Measurements from ENCODE around the gene RNF207. TPM values are rescaled to one million over a fixed set of nuclear protein-coding genes. Genes with fewer than 3 reads are reported as not detected.

The RNF207 gene
- total RNA-seq, 1 experiment from 2014 or later = 6.4 TPM

DNA sequence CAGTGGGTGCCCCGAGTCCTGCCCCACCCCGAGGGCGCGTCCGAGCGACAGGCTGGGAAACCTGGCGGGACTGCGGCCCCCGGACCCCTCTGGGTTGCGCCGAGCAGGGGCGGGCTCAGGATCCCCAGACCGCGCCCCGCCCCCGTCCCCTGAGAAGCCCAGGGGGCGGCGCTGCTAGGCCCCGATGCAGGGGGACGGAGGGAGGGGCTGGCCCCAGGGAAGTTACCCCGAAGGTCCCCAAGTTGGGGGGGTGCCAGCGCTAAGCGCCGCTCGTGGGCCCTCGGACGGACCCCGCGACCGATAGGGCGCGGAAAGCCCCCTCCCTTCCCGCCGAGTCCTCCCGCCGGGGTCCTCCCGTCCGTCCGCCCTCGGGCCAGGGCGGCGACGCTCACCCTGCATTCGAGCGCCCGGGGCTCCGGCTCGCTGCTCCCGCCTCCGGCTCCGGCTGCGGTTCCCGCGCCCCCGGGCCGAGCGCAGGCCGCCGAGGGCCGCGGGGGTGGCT, 54.6 kb downstream of the RNF207 start:
- intact Hi-C loops (cut with micrococcal nuclease; ENCODE audit: unreplicated experiment) = loop anchor here (5.0 kb wide), 1 partner anchor 82 kb away; no protein-coding TSS in a partner anchor
- POLR2A ChIA-PET (ENCODE audit: low non-redundant PET) = no interaction called here
- H3K36me3 ChIP-seq (ENCODE audit: insufficient read depth, low read length, poor library complexity, severe bottlenecking) = no peaks in the 10 kb centered on the region
- CTCF ChIA-PET = no interaction called here
- H3K27me3 ChIP-seq (replicated peaks; ENCODE audit: insufficient read depth, low read depth, low read length, poor library complexity) = no peaks in the 10 kb centered on the region
- peak; percentile 59 for DNase-seq (ENCODE audit: low spot score)
- H3K4me3 ChIP-seq (ENCODE audit: low read depth, low read length, poor library complexity, severe bottlenecking) = peak overlapping the region; percentile 62
- peak overlapping the region; percentile 42 for H3K27ac ChIP-seq (ENCODE audit: low read depth, low read length, poor library complexity, severe bottlenecking)
- H3K4me1 ChIP-seq (ENCODE audit: insufficient read depth, low read length, poor library complexity, severe bottlenecking) = peaks cover 20% of the 10 kb centered on the region
- TF ChIP-seq EZH2 (IDR thresholded peaks at IDR 0.05; ENCODE audit: borderline replicate concordance, low read depth, low read length, poor library complexity, severe bottlenecking) = no peak
- TF ChIP-seq, protein P1, sequence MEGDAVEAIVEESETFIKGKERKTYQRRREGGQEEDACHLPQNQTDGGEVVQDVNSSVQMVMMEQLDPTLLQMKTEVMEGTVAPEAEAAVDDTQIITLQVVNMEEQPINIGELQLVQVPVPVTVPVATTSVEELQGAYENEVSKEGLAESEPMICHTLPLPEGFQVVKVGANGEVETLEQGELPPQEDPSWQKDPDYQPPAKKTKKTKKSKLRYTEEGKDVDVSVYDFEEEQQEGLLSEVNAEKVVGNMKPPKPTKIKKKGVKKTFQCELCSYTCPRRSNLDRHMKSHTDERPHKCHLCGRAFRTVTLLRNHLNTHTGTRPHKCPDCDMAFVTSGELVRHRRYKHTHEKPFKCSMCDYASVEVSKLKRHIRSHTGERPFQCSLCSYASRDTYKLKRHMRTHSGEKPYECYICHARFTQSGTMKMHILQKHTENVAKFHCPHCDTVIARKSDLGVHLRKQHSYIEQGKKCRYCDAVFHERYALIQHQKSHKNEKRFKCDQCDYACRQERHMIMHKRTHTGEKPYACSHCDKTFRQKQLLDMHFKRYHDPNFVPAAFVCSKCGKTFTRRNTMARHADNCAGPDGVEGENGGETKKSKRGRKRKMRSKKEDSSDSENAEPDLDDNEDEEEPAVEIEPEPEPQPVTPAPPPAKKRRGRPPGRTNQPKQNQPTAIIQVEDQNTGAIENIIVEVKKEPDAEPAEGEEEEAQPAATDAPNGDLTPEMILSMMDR (conservative IDR thresholded peaks at IDR 0.05; ENCODE audit: low read depth, low read length) = no peak
- H3K9me3 ChIP-seq (ENCODE audit: low read depth, low read length, poor library complexity, severe bottlenecking) = no peaks in the 10 kb centered on the region
- no TSS peak for BruUV-seq (replicated peaks)

GRCh38 chr1:6260961-6261614, 55.2 kb downstream of the RNF207 start, which contains the start of gene GPR153:
Gene GPR153 (minus strand): TSS chr1:6261098. CDS start chr1:6254905, 6,193 bp downstream.
- CTCF ChIA-PET = no interaction called here
- no peaks in the 10 kb centered on the region for H3K9me3 ChIP-seq (ENCODE audit: low read depth, low read length, poor library complexity, severe bottlenecking)
- DNase-seq (ENCODE audit: low spot score) = peak; percentile 48
- peak within 1 kb of the TSS; percentile 62 for H3K4me3 ChIP-seq (ENCODE audit: low read depth, low read length, poor library complexity, severe bottlenecking)
- POLR2A ChIA-PET (ENCODE audit: low non-redundant PET) = no interaction called here
- peak within 1 kb of the TSS; percentile 42 for H3K27ac ChIP-seq (ENCODE audit: low read depth, low read length, poor library complexity, severe bottlenecking)
- H3K36me3 ChIP-seq (ENCODE audit: insufficient read depth, low read length, poor library complexity, severe bottlenecking) = no peaks in the 10 kb centered on the region
- peaks cover 20% of the 10 kb centered on the region for H3K4me1 ChIP-seq (ENCODE audit: insufficient read depth, low read length, poor library complexity, severe bottlenecking)
- intact Hi-C loops (cut with micrococcal nuclease; ENCODE audit: unreplicated experiment) = loop anchor here (5.0 kb wide), 1 partner anchor 81 kb away; no protein-coding TSS in a partner anchor
- BruUV-seq (replicated peaks) = no TSS peak
- TF ChIP-seq, protein P1 (conservative IDR thresholded peaks at IDR 0.05; ENCODE audit: low read depth, low read length) = no peak
- TF ChIP-seq EZH2 (IDR thresholded peaks at IDR 0.05; ENCODE audit: borderline replicate concordance, low read depth, low read length, poor library complexity, severe bottlenecking) = no peak
- H3K27me3 ChIP-seq (replicated peaks; ENCODE audit: insufficient read depth, low read depth, low read length, poor library complexity) = no peaks in the 10 kb centered on the region

DNA sequence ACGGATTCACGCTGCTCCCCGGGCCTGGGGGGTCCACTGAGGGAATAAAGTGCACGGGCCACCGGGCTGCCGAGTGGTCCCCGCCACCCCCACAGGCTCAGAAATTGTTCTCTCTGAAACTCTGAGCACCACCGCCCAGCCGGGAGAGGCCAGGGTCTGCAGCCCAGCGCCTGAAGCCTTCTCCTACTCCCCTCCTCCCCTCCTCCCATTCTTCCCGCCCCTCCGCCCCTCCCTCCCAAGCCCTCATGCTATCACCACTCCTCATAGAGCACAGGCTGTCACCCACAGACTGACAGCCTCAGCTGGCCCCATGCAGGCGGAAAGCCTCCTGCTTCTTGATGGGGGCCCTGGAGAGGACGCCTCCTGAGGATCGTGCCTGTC, 55.7 kb downstream of the RNF207 start:
- Histone ChIP-seq H3K27me3 (replicated peaks; ENCODE audit: insufficient read depth, low read depth, low read length, poor library complexity) (no peaks in the 10 kb centered on the region), H3K27ac (ENCODE audit: low read depth, low read length, poor library complexity, severe bottlenecking) (no peak overlapping the region), H3K4me3 (ENCODE audit: low read depth, low read length, poor library complexity, severe bottlenecking) (peak overlapping the region; percentile 62), H3K36me3 (ENCODE audit: insufficient read depth, low read length, poor library complexity, severe bottlenecking) (no peaks in the 10 kb centered on the region), H3K4me1 (ENCODE audit: insufficient read depth, low read length, poor library complexity, severe bottlenecking) (peaks cover 20% of the 10 kb centered on the region), H3K9me3 (ENCODE audit: low read depth, low read length, poor library complexity, severe bottlenecking) (no peaks in the 10 kb centered on the region)
- BruUV-seq (replicated peaks) = no TSS peak
- CTCF ChIA-PET = interaction anchor here (0.6 kb wide), 1 partner anchor 300 kb away, joined by 6 read pairs; no protein-coding TSS in a partner anchor
- TF ChIP-seq, protein P1 (conservative IDR thresholded peaks at IDR 0.05; ENCODE audit: low read depth, low read length) = no peak
- no peak for TF ChIP-seq EZH2 (IDR thresholded peaks at IDR 0.05; ENCODE audit: borderline replicate concordance, low read depth, low read length, poor library complexity, severe bottlenecking)
- intact Hi-C loops (cut with micrococcal nuclease; ENCODE audit: unreplicated experiment) = loop anchor here (5.0 kb wide), 1 partner anchor 81 kb away; no protein-coding TSS in a partner anchor
- POLR2A ChIA-PET (ENCODE audit: low non-redundant PET) = no interaction called here
- DNase-seq (ENCODE audit: low spot score) = no peak
